ENCODE measurements around the gene SLC1A7. TPM values are rescaled to one million over a fixed set of nuclear protein-coding genes. Genes with fewer than 3 reads are reported as not detected.

SLC1A7 gene
- total RNA-seq, 4 donors from 2014 or later, result 0.45 to 3.7 (median 0.84) TPM

DNA sequence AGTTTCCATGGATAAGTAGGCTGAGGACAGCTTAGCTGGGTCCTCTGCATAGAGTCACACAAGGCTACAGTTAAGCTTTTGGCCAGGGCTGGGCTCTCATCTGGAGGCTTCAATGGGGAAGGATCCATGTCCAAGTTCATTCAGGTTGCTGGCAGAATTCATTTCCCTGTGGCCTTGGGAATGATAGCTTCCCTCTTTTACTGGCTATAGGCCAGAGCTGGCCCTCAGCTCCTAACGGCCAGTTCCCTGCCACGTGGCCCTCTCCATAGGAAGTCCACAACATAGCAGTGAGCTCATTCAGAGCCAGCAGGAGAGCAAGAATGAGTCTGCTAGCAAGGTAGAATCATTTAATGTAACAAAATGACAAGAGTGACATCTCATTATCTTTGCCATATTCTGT lies 95.5 kb downstream of the SLC1A7 start:
- intact Hi-C loops (cut with DNase I), result no loop called here
- no peaks in the 10 kb centered on the region for H3K9me3 ChIP-seq
- H3K27me3 ChIP-seq, result no peaks in the 10 kb centered on the region
- peaks cover 20 to 43% (median 31%) of the 10 kb centered on the region in 4 donors for H3K4me1 ChIP-seq
- H3K4me3 ChIP-seq, result no peak overlapping the region
- DNase-seq (ENCODE audit: extremely low spot score), result no peak
- H3K36me3 ChIP-seq, result peaks cover 8 to 44% (median 15%) of the 10 kb centered on the region in 4 donors
- TF ChIP-seq POLR2AphosphoS5 (IDR thresholded peaks at IDR 0.05) (no peak), EP300 (IDR thresholded peaks at IDR 0.05) (no peak)
- WGBS, result 31% methylated on average over 2 of the region's 2 CpGs
- H3K27ac ChIP-seq (replicated peaks in 1 of 4), result peak overlapping the region in 1 of 4 donors; percentile 3

DNA sequence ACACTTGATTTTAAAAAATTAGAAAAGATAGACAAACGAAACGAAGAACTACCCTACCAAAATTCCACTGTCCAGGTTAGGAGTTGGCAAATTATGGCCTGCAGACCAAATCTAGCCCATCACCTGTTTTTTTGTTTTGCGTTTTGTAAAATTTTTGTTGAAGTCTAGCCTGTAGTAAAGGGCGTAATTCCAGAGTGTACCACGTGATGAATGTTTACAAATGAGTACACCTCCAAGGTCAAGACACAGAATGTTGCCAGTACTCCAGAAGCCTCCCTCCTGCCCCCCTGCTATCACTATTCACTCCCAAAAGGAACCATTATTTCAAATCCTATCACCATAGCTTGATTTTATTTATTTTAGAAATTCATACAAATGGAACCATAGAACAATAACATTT lies 97.5 kb downstream of the SLC1A7 start:
- peaks cover 19 to 40% (median 27%) of the 10 kb centered on the region in 4 donors for H3K4me1 ChIP-seq
- DNase-seq (ENCODE audit: extremely low spot score), result no peak
- intact Hi-C loops (cut with DNase I), result no loop called here
- 83% methylated on average over 5 of the region's 5 CpGs for WGBS
- H3K27me3 ChIP-seq, result no peaks in the 10 kb centered on the region
- no peaks in the 10 kb centered on the region for H3K9me3 ChIP-seq
- no peak overlapping the region for H3K27ac ChIP-seq (replicated peaks in 1 of 4)
- H3K36me3 ChIP-seq, result peaks cover 5 to 37% (median 21%) of the 10 kb centered on the region in 4 donors
- TF ChIP-seq EP300 (IDR thresholded peaks at IDR 0.05), result no peak
- TF ChIP-seq CTCF (IDR thresholded peaks at IDR 0.05), result no peak
- H3K4me3 ChIP-seq, result no peak overlapping the region

- no peak for DNase-seq (ENCODE audit: extremely low spot score)
- H3K36me3 ChIP-seq, result peaks cover 19 to 43% (median 34%) of the 10 kb centered on the region in 4 donors
- H3K9me3 ChIP-seq, result no peaks in the 10 kb centered on the region
- no peaks in the 10 kb centered on the region for H3K27me3 ChIP-seq
- no peak for TF ChIP-seq POLR2A (IDR thresholded peaks at IDR 0.05; ENCODE audit: low read depth)
- TF ChIP-seq CTCF (IDR thresholded peaks at IDR 0.05), result no peak
- no peak for TF ChIP-seq POLR2AphosphoS5 (IDR thresholded peaks at IDR 0.05)
- no peak for TF ChIP-seq EP300 (IDR thresholded peaks at IDR 0.05)
- no peak overlapping the region for H3K4me3 ChIP-seq
- H3K4me1 ChIP-seq, result peaks cover 7 to 23% (median 17%) of the 10 kb centered on the region in 4 donors
- no peak overlapping the region for H3K27ac ChIP-seq (replicated peaks in 1 of 4)
- intact Hi-C loops (cut with DNase I), result no loop called here
Observed at GRCh38 chr1:53043271-53043670, 99.2 kb downstream of the SLC1A7 start.

DNA sequence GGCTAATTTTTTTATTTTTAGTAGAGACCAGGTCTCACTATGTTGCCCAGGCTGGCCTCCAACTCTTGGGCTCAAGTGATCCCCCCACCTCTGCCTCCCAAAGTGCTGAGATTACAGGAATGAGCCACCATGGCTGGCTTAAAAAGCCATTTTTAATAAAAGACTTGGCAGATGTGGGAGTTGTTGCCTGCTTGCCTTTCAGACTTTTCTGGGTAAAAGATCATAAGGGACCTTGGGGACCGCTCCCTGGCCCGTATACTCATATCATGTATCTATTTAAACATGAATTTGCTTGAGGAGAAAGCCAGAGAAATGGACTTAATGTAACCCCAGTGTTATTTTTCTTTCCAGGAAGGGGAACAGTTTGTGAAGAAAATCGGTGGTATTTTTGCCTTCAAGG lies 103.9 kb downstream of the SLC1A7 start:
- Histone ChIP-seq H3K27me3 (no peaks in the 10 kb centered on the region), H3K27ac (replicated peaks in 1 of 4) (no peak overlapping the region), H3K9me3 (no peaks in the 10 kb centered on the region), H3K4me1 (peaks cover 0 to 3% (median 0%) of the 10 kb centered on the region in 4 donors), H3K4me3 (no peak overlapping the region), H3K36me3 (peaks cover 17 to 34% (median 25%) of the 10 kb centered on the region in 4 donors)
- no peak for TF ChIP-seq EP300 (IDR thresholded peaks at IDR 0.05)
- no peak for TF ChIP-seq POLR2A (IDR thresholded peaks at IDR 0.05; ENCODE audit: low read depth)
- TF ChIP-seq CTCF (IDR thresholded peaks at IDR 0.05), result no peak
- no peak for TF ChIP-seq POLR2AphosphoS5 (IDR thresholded peaks at IDR 0.05)
- no peak for DNase-seq (ENCODE audit: extremely low spot score)
- WGBS, result 87% methylated on average over 3 of the region's 3 CpGs
- intact Hi-C loops (cut with DNase I), result no loop called here

Small RNAs within 50 kb of the gene (small RNA-seq; reads per million reads assigned to genes)
- 0 reads per million in 3 donors for gene HIGD1AP11

Other genes with a start within 250 kb of the SLC1A7 start
- gene ECHDC2, start 220.9 kb downstream of the SLC1A7 start, total RNA-seq, result 10 to 100 TPM; 45.7 to 87.6 (median 73.4) TPM
- gene SCP2, start 215.4 kb downstream of the SLC1A7 start, total RNA-seq, result 10 to 100 TPM; 83.0 to 94.3 (median 92.1) TPM
- 100 to 1,000 TPM in 3 of 4 donors, 10 to 100 TPM in 1; 78.6 to 150 (median 113) TPM for gene PODN, start 80.4 kb downstream of the SLC1A7 start, total RNA-seq
- gene CPT2, start 54.2 kb upstream of the SLC1A7 start, total RNA-seq, result 10 to 100 TPM; 11.4 to 19.1 (median 16.0) TPM
- 10 to 100 TPM; 56.5 to 72.5 (median 69.5) TPM for gene CZIB, start 78.0 kb upstream of the SLC1A7 start, total RNA-seq
- 10 to 100 TPM; 28.2 to 37.6 (median 32.7) TPM for gene MAGOH, start 95.9 kb upstream of the SLC1A7 start, total RNA-seq
- gene LRP8, start 185.4 kb upstream of the SLC1A7 start, total RNA-seq, result 1 to 10 TPM in 3 of 4 donors, under 1 TPM in 1; 0.83 to 6.0 (median 1.9) TPM

All from esophagus muscularis mucosa (tissue), 4 donors.